Measurements from ENCODE around the gene GNG4. TPM values are rescaled to one million over a fixed set of nuclear protein-coding genes. Genes with fewer than 3 reads are reported as not detected.

The GNG4 gene
- total and polyA plus RNA-seq, 2 experiments from 2014 or later, result 4.8 to 11.8 TPM

- Histone ChIP-seq H3K27ac (no peak overlapping the region), H3K36me3 (replicated peaks; ENCODE audit: insufficient read depth, low read depth) (no peaks in the 10 kb centered on the region), H4K20me1 (ENCODE audit: insufficient read depth, poor library complexity, severe bottlenecking) (no peaks in the 10 kb centered on the region), H3K4me2 (no peak overlapping the region), H3K9me3 (ENCODE audit: low read depth) (no peaks in the 10 kb centered on the region), H2AFZ (no peak overlapping the region), H3K27me3 (no peaks in the 10 kb centered on the region), H3K4me3 (no peak overlapping the region), H3K9me2 (replicated peaks; ENCODE audit: insufficient read depth) (no peaks in the 10 kb centered on the region), H3K79me2 (no peaks in the 10 kb centered on the region), H3K4me1 (ENCODE audit: insufficient read depth) (no peaks in the 10 kb centered on the region)
- TF ChIP-seq CTCF (IDR thresholded peaks at IDR 0.05; ENCODE audit: poor library complexity) (no peak), EZH2phosphoT487 (IDR thresholded peaks at IDR 0.05; ENCODE audit: low read depth, severe bottlenecking, unreplicated experiment) (no peak), EZH2 (IDR thresholded peaks at IDR 0.05; ENCODE audit: borderline replicate concordance) (no peak)
- WGBS (ENCODE audit: low lambda C conversion rate, missing lambda C conversion rate), result 52% methylated on average over 4 of the region's 4 CpGs
- no peak for DNase-seq (ENCODE audit: low spot score)
Measured at GRCh38 chr1:235525314-235525713, 124.3 kb downstream of the GNG4 start.

- no peaks in the 10 kb centered on the region for H3K27me3 ChIP-seq
- H4K20me1 ChIP-seq (ENCODE audit: insufficient read depth, poor library complexity, severe bottlenecking), result no peaks in the 10 kb centered on the region
- H3K4me3 ChIP-seq, result no peak overlapping the region
- no peaks in the 10 kb centered on the region for H3K79me2 ChIP-seq
- no peaks in the 10 kb centered on the region for H3K9me2 ChIP-seq (replicated peaks; ENCODE audit: insufficient read depth)
- H3K4me1 ChIP-seq (ENCODE audit: insufficient read depth), result no peaks in the 10 kb centered on the region
- TF ChIP-seq EZH2 (IDR thresholded peaks at IDR 0.05; ENCODE audit: borderline replicate concordance) (no peak), CTCF (IDR thresholded peaks at IDR 0.05; ENCODE audit: poor library complexity) (no peak), EZH2phosphoT487 (IDR thresholded peaks at IDR 0.05; ENCODE audit: low read depth, severe bottlenecking, unreplicated experiment) (no peak)
- H3K36me3 ChIP-seq (replicated peaks; ENCODE audit: insufficient read depth, low read depth), result no peaks in the 10 kb centered on the region
- no peak for DNase-seq (ENCODE audit: low spot score)
- 82% methylated on average over 6 of the region's 6 CpGs for WGBS (ENCODE audit: low lambda C conversion rate, missing lambda C conversion rate)
- H3K4me2 ChIP-seq, result no peak overlapping the region
- no peaks in the 10 kb centered on the region for H3K9me3 ChIP-seq (ENCODE audit: low read depth)
- no peak overlapping the region for H3K27ac ChIP-seq
- H2AFZ ChIP-seq, result no peak overlapping the region
Measured at GRCh38 chr1:235516862-235517446, 132.6 kb downstream of the GNG4 start.

GRCh38 chr1:235515844-235516512 is 133.6 kb downstream of the GNG4 start:
- no peak for DNase-seq (ENCODE audit: low spot score)
- H3K27ac ChIP-seq, result no peak overlapping the region

More at GRCh38 chr1:235515844-235516512, 133.6 kb downstream of the GNG4 start:
- no peak overlapping the region for H3K4me3 ChIP-seq
- WGBS (ENCODE audit: low lambda C conversion rate, missing lambda C conversion rate), result 93% methylated on average over 5 of the region's 5 CpGs
- TF ChIP-seq EZH2 (IDR thresholded peaks at IDR 0.05; ENCODE audit: borderline replicate concordance), result no peak
- no peak for TF ChIP-seq EZH2phosphoT487 (IDR thresholded peaks at IDR 0.05; ENCODE audit: low read depth, severe bottlenecking, unreplicated experiment)
- TF ChIP-seq CTCF (IDR thresholded peaks at IDR 0.05; ENCODE audit: poor library complexity), result no peak
- H3K4me2 ChIP-seq, result no peak overlapping the region
- H4K20me1 ChIP-seq (ENCODE audit: insufficient read depth, poor library complexity, severe bottlenecking), result no peaks in the 10 kb centered on the region
- no peaks in the 10 kb centered on the region for H3K36me3 ChIP-seq (replicated peaks; ENCODE audit: insufficient read depth, low read depth)
- H3K27me3 ChIP-seq, result no peaks in the 10 kb centered on the region
- H3K9me2 ChIP-seq (replicated peaks; ENCODE audit: insufficient read depth), result no peaks in the 10 kb centered on the region
- H3K79me2 ChIP-seq, result no peaks in the 10 kb centered on the region
- H3K9me3 ChIP-seq (ENCODE audit: low read depth), result no peaks in the 10 kb centered on the region
- no peaks in the 10 kb centered on the region for H3K4me1 ChIP-seq (ENCODE audit: insufficient read depth)
- no peak overlapping the region for H2AFZ ChIP-seq
